ENCODE data around the gene TNS1.

The TNS1 gene

GRCh38 chr2:217978536-217979150 is 24.2 kb downstream of the TNS1 start:
- no peak for DNase-seq

- no peak for DNase-seq
Observed at GRCh38 chr2:217977840-217978535, 24.8 kb downstream of the TNS1 start.

- no peak for DNase-seq
Observed at GRCh38 chr2:217976301-217976700, 26.5 kb downstream of the TNS1 start.

- no peak for DNase-seq
Observed at GRCh38 chr2:217975626-217976025, 27.2 kb downstream of the TNS1 start.

- DNase-seq, result no peak
Observed at GRCh38 chr2:217974389-217975005, 28.3 kb downstream of the TNS1 start.

GRCh38 chr2:217973008-217973787 is 29.6 kb downstream of the TNS1 start:
- no peak for DNase-seq

GRCh38 chr2:217972490-217972889 is 30.3 kb downstream of the TNS1 start:
- DNase-seq, result no peak

- DNase-seq, result no peak
Observed at GRCh38 chr2:217972037-217972436, 30.8 kb downstream of the TNS1 start.

GRCh38 chr2:217971166-217971565 is 31.6 kb downstream of the TNS1 start:
- DNase-seq, result no peak

- DNase-seq, result no peak
Observed at GRCh38 chr2:217970206-217970605, 32.6 kb downstream of the TNS1 start.

- no peak for DNase-seq
Observed at GRCh38 chr2:217969588-217969987, 33.2 kb downstream of the TNS1 start.

- no peak for DNase-seq
Observed at GRCh38 chr2:217968023-217968422, 34.8 kb downstream of the TNS1 start.

GRCh38 chr2:217966423-217967070 is 36.2 kb downstream of the TNS1 start:
- no peak for DNase-seq

GRCh38 chr2:217964275-217965161 is 38.3 kb downstream of the TNS1 start:
- no peak for DNase-seq

GRCh38 chr2:217960351-217960750 is 42.4 kb downstream of the TNS1 start:
- no peak for DNase-seq

GRCh38 chr2:217959723-217960122 is 43.1 kb downstream of the TNS1 start:
- no peak for DNase-seq

GRCh38 chr2:217958884-217959225 is 43.9 kb downstream of the TNS1 start:
- DNase-seq, result no peak

GRCh38 chr2:217958206-217958883 is 44.5 kb downstream of the TNS1 start:
- no peak for DNase-seq

GRCh38 chr2:217956586-217957457 is 46.0 kb downstream of the TNS1 start:
- DNase-seq, result no peak

GRCh38 chr2:217955881-217956493 is 46.8 kb downstream of the TNS1 start:
- DNase-seq, result no peak

Measured in NCI-H187 treated with DMSO at 0.1 percent for 48 hours (cell line).